ENCODE data around the gene TRPC4AP.
"Not testable (repeated sequence)": the region's sequence is repeated elsewhere in the genome, so short reads cannot be mapped to it uniquely, and the experiment has no call there.

Gene TRPC4AP

DNA sequence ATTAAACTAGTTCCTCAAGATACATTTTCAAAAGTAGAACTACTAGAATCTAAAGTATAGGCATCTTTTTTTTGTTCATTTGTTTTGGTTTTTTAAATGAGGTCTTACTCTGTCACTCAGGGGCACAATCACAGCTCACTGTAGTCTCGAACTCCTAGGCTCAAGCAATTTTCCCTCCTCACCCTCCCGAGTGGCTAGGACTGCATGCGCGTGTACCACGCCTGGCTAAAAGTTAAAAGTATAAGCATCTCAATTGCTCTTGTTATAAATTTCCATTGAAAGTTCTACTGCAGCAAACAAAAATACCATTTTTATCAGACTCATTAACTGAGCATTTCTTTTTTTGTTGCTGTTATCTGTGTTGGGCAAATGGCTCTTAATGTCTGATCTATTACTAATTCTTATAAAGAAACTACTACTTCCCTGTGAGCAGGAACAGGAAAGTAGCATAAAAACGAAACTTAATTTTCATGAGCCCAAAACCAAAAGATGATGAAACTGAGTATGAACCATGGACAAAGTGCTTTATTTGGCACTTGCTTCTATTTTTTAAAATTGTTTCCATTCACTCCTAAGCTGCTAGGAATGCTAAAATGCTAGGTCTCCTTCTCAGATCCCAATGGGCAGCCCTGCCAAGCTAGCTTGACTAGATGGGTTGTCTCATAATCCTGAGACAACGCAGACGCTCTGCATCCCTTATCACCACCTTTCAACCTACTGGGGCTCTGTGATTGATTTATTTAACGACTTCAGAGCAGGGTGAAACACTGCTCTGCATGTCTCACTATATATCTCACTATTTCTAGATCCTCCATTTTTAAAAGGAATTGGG lies 36.9 kb downstream of the TRPC4AP start:
- no peak for DNase-seq

DNA sequence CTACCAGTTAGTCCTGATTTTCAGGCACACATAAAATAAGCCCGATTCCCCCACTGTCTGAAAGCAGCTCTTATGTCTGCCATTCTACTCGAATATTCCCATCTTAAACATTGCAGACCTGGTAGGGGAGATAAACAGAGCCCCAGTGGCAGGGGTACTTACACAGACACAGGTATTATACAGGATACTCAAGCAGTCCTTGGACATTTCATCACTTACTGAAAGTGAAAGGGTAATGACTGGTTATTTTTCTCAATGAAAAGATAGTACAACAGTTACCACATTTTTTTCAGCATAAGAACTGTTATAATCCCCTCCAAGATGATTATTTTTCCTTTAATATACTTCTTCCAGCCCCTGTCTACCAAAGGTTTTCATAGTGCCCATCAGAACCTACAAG lies 37.8 kb downstream of the TRPC4AP start:
- no peak for DNase-seq

DNA sequence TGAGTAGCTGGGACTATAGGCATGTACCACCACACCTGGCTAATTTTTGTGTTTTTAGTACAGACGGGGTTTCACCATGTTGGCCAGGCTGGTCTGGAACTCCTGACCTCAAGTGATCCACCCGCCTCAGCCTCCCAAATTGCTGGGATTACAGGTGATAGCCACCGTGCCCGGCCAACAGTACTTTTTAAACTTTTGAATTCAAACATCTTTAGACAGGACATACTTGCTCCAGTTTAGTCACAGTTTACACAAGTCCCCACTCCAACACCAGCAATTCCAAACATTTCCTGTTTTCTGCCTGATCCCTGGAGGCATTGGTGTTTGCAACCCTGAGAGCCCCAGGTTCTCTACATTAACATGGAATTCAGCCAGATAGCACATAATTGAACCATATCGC lies 40.0 kb downstream of the TRPC4AP start:
- not testable (repeated sequence) for DNase-seq

DNA sequence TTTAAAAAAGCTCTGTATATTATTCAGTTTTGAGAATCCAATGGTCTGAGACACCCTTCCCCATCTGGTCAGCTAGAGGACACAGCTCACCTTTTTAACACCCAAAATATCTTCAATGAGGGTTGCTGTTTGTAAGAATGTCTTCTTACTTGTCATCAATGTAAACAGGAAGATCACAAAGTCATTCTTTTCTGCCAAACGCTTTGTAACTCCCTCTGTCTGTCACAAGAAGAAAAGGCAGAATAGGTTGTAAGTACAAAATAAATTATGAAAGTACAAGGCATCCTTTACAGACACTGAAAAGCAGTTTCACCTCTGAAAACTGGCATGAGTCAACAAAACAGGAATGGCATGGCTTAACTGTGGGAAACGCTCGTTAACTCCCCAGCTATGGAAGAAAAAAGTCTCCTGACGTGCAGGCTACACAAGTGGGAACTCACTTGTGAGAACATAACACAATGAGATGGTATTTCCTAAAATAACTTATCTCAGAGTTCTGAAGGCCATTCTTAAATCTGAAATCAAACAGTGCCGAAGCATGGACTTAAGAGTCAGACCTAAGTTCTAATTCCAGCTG lies 42.7 kb downstream of the TRPC4AP start:
- no peak for DNase-seq

DNA sequence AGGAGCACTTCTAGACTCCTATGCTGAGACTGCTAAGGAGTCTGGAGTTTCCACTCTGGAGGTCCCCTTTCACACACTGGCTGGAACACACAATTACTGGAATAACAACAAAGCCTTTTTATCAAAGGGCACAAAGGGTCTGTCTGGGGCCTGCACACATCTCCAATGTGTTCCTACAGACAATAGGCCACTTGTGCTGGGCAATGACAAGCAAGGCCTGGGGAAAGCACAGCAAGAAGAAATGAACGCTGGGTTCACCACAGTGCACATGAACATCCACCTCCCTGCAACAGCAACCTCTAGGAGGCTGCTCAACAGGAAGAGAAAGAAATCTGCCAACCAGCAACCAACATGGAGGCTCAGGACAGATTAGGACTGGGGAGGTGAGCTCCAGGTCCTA lies 43.9 kb downstream of the TRPC4AP start:
- no peak for DNase-seq

DNA sequence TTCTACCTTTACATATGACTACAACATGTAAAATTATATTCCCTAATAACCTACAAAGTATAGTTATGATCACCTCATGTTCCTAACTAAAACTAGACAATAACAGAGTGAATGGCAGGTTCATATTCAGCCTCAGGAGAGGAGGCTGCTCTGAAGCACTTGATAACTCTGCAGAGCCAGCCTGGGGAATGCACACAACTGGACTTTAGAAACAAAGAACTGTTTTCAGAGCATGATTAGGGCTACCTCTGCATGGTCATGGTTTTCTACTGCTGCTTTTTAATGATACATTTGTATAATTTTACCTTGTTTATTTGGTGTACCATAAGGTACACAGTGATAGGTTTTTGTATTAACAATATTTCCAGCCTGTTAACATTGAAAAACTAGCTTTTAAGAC lies 50.3 kb downstream of the TRPC4AP start:
- no peak for DNase-seq

DNA sequence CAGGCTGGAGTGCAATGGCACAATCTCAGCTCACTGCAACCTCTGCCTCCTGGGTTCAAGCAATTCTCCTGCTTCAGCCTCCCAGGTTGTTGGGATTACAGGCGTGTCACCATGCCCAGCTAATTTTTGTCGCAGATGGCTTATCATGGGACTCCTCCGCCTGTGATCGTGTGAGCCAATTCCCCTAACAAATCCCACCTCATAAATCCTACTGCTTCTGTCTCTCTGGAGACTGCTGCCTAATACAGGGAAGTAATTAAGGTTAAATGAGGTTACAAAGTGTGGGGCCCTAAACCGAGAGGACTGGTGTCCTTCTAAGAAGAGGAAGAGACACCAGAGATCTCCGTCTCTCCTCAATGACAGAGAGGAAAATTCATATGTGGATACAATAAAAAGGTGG lies 52.0 kb downstream of the TRPC4AP start:
- DNase-seq, result no peak

DNA sequence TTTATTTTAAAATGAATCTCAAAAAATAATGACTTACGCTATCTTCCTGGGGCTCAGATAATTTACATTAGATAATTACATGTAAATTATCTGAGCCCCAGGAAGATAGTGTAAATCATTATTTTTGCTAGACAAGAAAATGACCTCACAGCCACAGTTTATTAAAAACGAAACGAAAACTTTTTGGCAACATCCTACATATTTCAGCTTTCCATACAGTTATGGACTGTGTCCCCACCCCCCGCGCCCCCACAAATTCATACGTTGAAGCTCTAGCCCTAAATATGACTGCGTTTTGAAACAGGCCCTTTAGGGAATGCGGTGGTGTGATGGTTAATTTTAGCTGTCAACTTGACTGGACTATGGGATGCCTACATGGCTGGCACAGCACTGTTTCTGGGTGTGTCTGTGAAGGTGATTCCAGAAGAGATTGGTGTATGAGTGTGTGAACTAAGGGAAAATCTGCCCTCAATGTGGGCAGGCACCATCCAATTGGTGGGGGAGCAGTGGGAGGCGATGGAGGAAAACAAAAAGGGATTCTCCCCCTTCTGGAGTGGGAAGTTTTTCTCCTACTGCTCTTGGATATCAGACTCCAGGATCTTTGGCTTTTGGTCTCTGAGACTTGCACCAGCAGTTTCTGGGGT lies 52.6 kb downstream of the TRPC4AP start:
- no peak for DNase-seq

DNA sequence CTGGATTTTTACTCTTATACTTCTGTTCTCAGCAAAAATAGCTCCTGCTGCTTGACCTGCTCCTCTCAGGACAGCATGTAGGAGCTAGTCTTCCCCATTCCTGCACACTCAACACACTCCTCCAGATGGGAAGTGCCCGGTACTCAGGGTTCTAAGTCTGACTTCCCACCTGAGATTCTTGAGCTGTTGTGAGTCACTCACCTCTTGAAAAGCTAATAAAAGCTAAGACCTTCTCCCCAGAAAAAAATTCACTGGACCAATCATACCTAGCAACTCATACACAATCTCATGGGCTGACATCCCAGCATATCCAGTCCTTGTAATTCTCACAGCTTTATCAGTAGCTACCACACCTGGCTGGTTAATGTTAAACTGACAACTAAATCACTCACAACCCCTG lies 53.5 kb downstream of the TRPC4AP start:
- no peak for DNase-seq

DNA sequence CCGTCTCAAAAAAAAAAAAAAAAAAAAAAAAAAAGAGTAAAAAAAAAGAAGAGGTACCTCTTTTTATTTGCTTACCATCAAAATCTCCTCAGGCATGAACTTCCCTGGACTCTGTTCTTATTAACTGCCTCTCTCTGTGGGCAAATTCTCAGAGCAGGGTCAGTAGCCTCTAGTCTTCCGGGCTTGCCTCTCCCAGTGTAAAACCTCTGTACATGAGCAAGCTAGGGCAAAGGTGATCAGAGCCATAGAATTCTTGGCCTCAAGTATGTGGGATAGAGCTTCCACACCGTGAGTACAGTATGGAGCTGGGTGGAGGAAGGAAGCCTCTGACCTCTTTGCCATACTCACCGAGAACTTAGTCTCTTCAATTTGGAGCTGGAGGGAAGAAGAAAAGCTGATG lies 58.5 kb downstream of the TRPC4AP start:
- DNase-seq, result no peak

DNA sequence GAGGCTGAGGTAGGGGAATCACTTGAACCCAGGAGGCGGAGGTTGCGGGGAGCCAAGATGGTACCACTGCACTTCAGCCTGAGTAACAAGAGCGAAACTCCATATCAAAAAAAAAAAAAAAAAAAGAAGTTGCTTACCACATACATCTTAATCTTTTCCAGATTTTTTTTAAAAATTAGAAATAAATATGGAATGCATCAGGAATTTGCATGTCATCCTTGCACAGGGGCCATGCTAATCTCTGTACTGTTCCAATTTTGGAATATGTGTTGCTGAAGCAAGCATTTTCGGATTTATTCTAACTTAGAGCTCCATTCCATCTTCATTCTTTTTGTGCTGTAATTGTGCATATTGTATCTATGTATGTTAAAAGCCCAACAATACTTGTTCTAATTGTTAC lies 62.5 kb downstream of the TRPC4AP start:
- no peak for DNase-seq

DNA sequence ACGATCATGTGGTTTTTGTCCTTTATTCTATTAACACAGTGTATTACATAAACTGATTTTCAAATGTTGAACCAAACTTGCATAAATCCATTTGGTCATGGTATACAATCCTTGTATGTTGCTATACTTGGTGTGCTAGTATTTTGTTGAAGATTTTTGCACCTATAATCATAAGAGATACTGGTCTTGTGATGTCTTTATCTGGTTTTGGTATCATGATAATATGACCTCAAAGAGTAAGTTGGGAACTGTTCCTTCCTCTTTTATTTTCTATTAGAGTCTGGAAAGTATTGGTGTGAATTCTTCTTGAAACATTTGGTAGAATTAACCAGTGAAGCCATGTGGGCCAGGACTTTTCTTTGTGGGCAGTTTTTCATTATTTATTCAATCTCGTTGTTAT lies 65.3 kb downstream of the TRPC4AP start:
- DNase-seq, result no peak

DNA sequence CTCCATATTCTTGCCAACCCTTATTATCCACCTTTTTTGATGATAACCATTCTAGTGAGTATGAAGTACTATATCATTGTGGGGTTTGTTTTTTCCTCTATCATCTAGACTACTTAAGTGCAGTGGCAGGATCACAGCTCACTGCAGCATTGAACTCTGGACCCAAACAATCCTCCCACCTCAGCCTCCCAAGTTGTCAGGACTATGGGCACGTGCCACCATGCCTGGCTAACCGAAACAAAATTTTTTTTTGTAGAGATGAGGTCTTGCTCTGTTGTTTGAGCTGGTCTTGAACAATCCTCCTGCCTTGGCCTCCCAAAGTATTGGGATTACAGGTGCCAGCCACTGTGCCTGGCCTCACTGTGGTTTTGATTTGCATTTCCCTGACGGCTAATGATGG lies 67.5 kb downstream of the TRPC4AP start:
- no peak for DNase-seq

DNA sequence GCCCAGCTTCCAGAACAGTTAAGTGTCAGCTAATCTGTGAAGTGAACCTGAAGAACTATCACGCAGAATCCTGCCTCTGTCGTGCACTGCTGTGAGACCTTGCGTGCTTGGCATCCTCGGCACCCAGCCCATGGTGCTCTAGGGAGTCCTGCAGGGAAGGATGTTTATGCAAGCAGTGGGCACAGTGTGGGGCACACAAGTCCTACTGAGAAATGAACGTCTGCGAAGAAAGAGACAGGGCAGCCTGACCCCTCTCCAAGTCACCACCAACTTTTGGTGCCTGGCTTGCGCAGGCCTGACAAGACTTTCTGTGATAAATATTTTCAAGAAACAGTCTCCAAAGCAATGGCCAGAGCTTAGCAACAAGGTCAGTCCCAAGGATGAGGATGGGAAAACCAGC lies 69.0 kb downstream of the TRPC4AP start:
- DNase-seq, result no peak

DNA sequence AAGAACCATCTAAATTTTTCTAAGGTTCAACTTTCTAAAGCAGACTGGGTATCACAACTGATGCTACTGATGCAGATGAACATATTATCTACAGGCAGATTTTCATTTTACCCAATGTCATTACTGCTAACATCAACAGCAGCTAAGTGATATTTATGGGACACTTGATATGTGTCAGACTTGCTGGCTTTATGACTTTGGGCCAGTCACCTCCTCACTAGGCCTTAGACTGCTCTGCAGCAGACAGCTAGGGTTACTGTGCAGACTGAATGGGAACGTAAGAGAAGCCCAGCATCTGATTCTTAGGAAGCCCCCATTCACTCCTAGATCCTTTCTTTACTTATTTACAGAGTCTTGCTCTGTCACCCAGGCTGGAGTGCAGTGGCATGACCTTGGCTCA lies 70.8 kb downstream of the TRPC4AP start:
- no peak for DNase-seq

DNA sequence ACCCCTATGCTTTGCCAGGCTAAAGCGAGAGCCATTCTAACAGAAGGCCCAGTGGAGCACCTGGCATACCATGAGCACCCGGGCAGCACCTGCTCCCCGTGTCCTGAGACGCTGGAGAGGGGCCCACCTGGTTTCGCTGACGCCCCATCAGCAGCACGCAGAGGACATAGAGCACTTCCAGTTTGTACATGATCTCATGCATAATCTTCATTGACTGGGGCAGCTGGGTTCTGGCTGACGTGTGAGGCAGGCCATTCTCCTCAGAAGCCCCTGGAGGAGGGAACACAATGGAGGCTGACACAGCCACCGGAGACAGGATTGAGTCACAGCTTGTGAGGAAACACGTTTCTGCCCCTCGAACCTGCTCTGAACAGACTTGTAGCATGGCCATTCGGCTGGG lies 71.5 kb downstream of the TRPC4AP start:
- DNase-seq, result no peak

DNA sequence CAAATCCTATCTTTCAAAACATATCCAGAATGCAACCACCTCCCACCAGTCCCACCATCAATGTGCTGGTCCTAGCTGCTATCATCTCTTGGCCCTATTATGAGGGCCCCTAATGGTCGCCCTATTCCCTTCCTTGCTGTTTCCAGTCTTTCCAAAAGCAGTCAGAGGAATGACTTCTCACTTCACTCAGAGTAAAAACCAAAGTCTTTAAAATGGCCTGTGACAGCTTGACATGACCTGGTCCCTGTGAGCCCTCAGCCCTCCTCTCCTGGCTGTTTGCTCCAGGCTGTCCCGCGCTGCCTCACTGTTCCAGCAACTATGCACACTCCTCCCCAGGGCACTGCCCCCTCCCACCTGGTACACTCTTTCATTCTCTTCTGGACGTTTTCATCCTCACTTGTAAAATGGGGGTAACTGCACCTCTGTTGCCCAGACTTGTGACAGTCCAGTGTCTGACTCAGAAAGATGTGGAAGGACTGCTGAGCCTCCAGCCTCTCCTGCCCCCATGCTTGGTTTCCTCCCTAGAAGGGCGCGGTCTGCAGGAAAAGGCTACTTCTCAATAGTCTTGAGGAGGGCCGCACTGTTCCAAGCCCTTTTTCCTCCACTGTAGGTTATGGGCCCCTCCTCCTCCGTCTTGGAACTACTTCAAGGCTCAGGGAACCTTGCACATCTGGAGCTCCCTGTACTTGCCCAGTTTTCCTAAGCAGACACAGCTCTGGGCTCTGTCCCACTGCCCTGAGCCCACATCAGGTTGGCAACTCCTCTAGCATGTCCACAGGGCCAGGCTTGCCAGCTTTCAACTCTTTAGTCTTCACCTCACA lies 72.3 kb downstream of the TRPC4AP start:
- no peak for DNase-seq

DNA sequence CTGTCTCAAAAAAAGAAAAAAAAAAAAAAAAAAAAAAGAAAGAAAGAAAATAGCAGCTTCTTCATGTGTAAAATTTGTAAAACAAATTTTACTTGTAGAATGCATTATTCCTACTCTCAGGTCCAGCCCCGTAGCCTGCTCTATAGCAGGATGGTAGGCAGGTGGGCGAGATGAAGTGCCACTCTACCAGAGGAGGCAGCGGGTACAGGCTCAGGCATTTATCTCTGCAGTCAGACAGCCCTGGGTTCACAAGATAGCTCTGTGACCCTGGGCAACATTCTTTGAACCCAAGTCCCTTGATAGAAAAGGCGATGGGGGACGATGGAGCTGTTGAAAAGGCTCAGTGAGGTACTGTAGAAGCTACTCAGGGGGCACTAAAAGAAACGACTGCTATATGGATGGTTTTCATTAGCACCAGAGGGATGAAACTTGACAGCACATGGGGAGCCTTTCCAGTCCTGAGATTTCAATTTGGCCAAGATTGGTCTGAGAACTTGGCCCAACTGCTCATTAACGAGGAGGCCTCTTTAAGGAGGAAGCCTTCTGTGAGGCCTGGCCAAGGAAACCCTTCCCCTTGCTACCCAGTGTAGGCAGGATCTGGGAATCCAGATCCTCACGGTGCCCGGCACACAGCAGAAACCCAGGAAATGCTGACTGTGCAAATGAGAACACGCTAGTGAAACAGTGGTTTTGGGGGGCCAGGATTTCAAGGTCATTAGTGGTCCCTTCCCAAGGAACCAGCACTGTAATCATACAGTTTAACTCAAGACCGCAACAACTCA lies 73.8 kb downstream of the TRPC4AP start:
- DNase-seq, result no peak

DNA sequence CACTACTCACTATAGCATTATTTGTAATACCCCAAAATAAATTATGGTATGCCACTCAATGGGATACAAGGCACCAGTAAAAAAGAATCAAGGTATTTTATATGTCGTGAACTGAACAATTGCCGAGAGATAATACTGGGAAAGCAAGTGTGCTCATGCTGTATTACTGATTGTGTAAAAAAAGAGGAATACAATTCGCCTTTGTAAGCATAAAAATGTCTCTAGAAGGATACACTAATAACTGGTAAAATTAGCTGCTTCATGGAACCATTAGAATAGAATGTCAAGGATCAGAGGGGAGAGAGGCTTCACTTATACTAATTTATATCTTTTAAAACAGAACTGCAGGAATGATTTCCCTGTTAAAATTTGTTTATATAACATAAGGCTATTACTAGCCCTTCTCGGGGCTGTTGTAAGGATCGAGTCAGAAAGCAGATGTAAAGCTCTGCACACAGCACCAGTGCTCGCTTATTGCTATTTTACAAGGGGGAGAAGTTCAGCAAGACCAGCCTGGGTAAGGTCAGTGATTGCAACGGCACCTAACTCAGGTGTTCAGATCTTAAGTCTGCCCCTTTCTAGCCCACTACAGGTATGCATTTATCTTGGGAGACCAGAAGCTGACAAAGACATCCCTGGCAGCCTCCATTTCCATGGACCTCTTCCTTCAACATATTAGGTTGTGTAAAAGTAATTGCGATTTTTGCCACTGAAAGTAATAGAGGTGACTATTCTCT lies 75.3 kb downstream of the TRPC4AP start:
- no peak for DNase-seq

DNA sequence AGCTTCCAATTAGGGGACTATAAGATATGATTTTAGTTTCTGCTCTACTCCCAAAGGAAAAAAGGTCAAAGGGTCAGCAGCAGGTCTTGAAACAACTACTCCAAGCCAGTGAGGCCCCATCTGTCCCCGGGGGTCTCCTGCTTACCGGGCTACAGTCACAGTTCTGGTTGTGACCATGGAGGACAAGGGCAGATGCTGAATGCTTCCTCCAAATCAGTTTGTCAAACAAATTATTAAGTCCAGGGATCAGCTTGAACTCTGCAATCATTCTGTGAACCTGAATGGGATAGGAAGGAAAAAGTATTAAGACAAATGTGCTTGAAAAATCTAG lies 76.8 kb downstream of the TRPC4AP start:
- DNase-seq, result no peak

DNA sequence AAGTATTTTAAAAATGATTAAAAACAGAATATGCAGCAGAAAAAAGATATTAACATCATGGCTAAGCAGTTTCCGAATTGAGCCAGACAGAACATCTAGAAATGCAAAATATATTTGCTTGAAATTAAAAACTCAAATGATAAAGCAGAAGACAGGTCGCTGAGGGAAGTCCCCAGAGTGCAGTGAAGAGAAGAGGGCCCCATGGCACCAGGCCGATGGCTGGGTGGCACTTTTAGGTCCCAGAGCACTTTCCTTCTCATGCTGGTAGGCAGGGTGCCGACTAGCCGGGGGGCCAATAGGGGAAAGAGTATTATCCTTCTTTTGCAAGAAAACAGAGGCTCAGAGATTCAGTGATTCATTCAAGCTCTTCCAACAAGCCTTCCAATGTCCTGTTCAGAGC lies 78.1 kb downstream of the TRPC4AP start:
- DNase-seq, result no peak

All from NCI-H510A treated with DMSO at 0.1 percent for 48 hours (cell line).